Measurements from ENCODE around the gene PPP3CA. TPM values are rescaled to one million over a fixed set of nuclear protein-coding genes. Genes with fewer than 3 reads are reported as not detected.

The PPP3CA gene
- total RNA-seq, 1 experiment from 2014 or later: 129 TPM

GRCh38 chr4:101292214-101292613 lies 55.1 kb downstream of the PPP3CA start:
- no peak for TF ChIP-seq EZH2 (IDR thresholded peaks at IDR 0.05; ENCODE audit: borderline replicate concordance, low read depth, low read length, poor library complexity, severe bottlenecking)
- TF ChIP-seq CTCF (conservative IDR thresholded peaks at IDR 0.05; ENCODE audit: low read depth, low read length): no peak
- H3K9me3 ChIP-seq (ENCODE audit: low read depth, low read length, poor library complexity, severe bottlenecking): no peaks in the 10 kb centered on the region
- ChIA-PET POLR2A (ENCODE audit: low non-redundant PET) (no interaction called here), CTCF (no interaction called here)
- H3K36me3 ChIP-seq (ENCODE audit: insufficient read depth, low read length, poor library complexity, severe bottlenecking): no peaks in the 10 kb centered on the region
- no peaks in the 10 kb centered on the region for H3K27me3 ChIP-seq (replicated peaks; ENCODE audit: insufficient read depth, low read depth, low read length, poor library complexity)
- DNase-seq (ENCODE audit: low spot score): no peak
- H3K27ac ChIP-seq (ENCODE audit: low read depth, low read length, poor library complexity, severe bottlenecking): no peak overlapping the region
- no TSS peak for BruUV-seq (replicated peaks)
- intact Hi-C loops (cut with micrococcal nuclease; ENCODE audit: unreplicated experiment): no loop called here
- H3K4me1 ChIP-seq (ENCODE audit: insufficient read depth, low read length, poor library complexity, severe bottlenecking): peaks cover 68% of the 10 kb centered on the region
- no peak overlapping the region for H3K4me3 ChIP-seq (ENCODE audit: low read depth, low read length, poor library complexity, severe bottlenecking)

GRCh38 chr4:101291198-101291597 lies 56.1 kb downstream of the PPP3CA start:
- Histone ChIP-seq H3K9me3 (ENCODE audit: low read depth, low read length, poor library complexity, severe bottlenecking) (no peaks in the 10 kb centered on the region), H3K4me3 (ENCODE audit: low read depth, low read length, poor library complexity, severe bottlenecking) (no peak overlapping the region), H3K27ac (ENCODE audit: low read depth, low read length, poor library complexity, severe bottlenecking) (no peak overlapping the region), H3K27me3 (replicated peaks; ENCODE audit: insufficient read depth, low read depth, low read length, poor library complexity) (no peaks in the 10 kb centered on the region), H3K4me1 (ENCODE audit: insufficient read depth, low read length, poor library complexity, severe bottlenecking) (peaks cover 69% of the 10 kb centered on the region), H3K36me3 (ENCODE audit: insufficient read depth, low read length, poor library complexity, severe bottlenecking) (no peaks in the 10 kb centered on the region)
- no TSS peak for BruUV-seq (replicated peaks)
- CTCF ChIA-PET: no interaction called here
- DNase-seq (ENCODE audit: low spot score): peak; percentile 23
- intact Hi-C loops (cut with micrococcal nuclease; ENCODE audit: unreplicated experiment): no loop called here
- TF ChIP-seq EZH2 (IDR thresholded peaks at IDR 0.05; ENCODE audit: borderline replicate concordance, low read depth, low read length, poor library complexity, severe bottlenecking): no peak
- no peak for TF ChIP-seq CTCF (conservative IDR thresholded peaks at IDR 0.05; ENCODE audit: low read depth, low read length)
- POLR2A ChIA-PET (ENCODE audit: low non-redundant PET): no interaction called here

DNA sequence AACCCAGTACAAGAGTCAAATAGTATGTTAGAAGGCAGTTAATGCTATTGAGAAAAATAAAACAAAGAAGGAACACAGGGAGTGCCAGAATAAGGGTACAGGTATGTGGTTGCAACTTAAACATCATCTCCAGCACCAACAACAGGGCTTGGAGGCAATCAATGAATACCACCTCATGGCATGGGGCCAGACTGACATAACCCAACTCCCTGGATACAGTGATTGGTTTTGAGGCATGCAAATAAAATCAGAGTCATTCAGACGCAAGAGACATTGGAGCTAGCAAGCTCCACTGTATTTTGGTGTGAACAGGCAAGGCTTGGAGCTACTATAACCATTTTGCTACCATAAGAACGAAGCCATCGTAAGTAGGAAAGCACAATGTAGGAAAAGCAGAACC lies 56.7 kb downstream of the PPP3CA start:
- CTCF ChIA-PET: no interaction called here
- Histone ChIP-seq H3K27ac (ENCODE audit: low read depth, low read length, poor library complexity, severe bottlenecking) (no peak overlapping the region), H3K36me3 (ENCODE audit: insufficient read depth, low read length, poor library complexity, severe bottlenecking) (no peaks in the 10 kb centered on the region), H3K9me3 (ENCODE audit: low read depth, low read length, poor library complexity, severe bottlenecking) (no peaks in the 10 kb centered on the region), H3K4me3 (ENCODE audit: low read depth, low read length, poor library complexity, severe bottlenecking) (no peak overlapping the region), H3K27me3 (replicated peaks; ENCODE audit: insufficient read depth, low read depth, low read length, poor library complexity) (no peaks in the 10 kb centered on the region), H3K4me1 (ENCODE audit: insufficient read depth, low read length, poor library complexity, severe bottlenecking) (peaks cover 72% of the 10 kb centered on the region)
- POLR2A ChIA-PET (ENCODE audit: low non-redundant PET): no interaction called here
- TF ChIP-seq EZH2 (IDR thresholded peaks at IDR 0.05; ENCODE audit: borderline replicate concordance, low read depth, low read length, poor library complexity, severe bottlenecking) (no peak), CTCF (conservative IDR thresholded peaks at IDR 0.05; ENCODE audit: low read depth, low read length) (no peak)
- DNase-seq (ENCODE audit: low spot score): no peak
- BruUV-seq (replicated peaks): no TSS peak
- intact Hi-C loops (cut with micrococcal nuclease; ENCODE audit: unreplicated experiment): no loop called here

Data from A673 (cell line).